Measurements from ENCODE around the gene APOLD1. TPM values are rescaled to one million over a fixed set of nuclear protein-coding genes. Genes with fewer than 3 reads are reported as not detected.
"Not testable (repeated sequence)": the region's sequence is repeated elsewhere in the genome, so short reads cannot be mapped to it uniquely, and the experiment has no call there.

APOLD1 gene
- total RNA-seq = 10.5 and 11.1 TPM in 2 replicates
- long read RNA-seq, partial matches to known transcripts = 4 of 35 reads
- long read RNA-seq, other reads (novel, unspliced or antisense) = 31 of 35 reads

GRCh38 chr12:12784911-12785814, at the start of gene APOLD1:
TSS of gene APOLD1 (plus strand) at chr12:12785659. CDS start at chr12:12785692, 33 bp downstream.
- peak within 1 kb of the TSS; percentile 72 for H3K4me3 Mint-ChIP-seq (ENCODE audit: unreplicated experiment)
- H3K9me3 Mint-ChIP-seq (ENCODE audit: unreplicated experiment) = no peaks in the 10 kb centered on the region
- H3K36me3 Mint-ChIP-seq (ENCODE audit: unreplicated experiment) = no peaks in the 10 kb centered on the region
- TF ChIP-seq CTCF (IDR thresholded peaks at IDR 0.05) = no peak
- no peaks in the 10 kb centered on the region for H3K27me3 Mint-ChIP-seq (ENCODE audit: unreplicated experiment)
- peak; percentile 88 for DNase-seq (ENCODE audit: extremely low spot score, unreplicated experiment)
- peaks cover 45% of the 10 kb centered on the region for H3K4me1 Mint-ChIP-seq (ENCODE audit: unreplicated experiment)
- H3K27ac Mint-ChIP-seq (ENCODE audit: unreplicated experiment) = peak within 1 kb of the TSS; percentile 99

GRCh38 chr12:12736759-12737676, 48.4 kb upstream of the APOLD1 start:
- H3K4me3 Mint-ChIP-seq (ENCODE audit: unreplicated experiment) = no peak overlapping the region
- H3K9me3 Mint-ChIP-seq (ENCODE audit: unreplicated experiment) = no peaks in the 10 kb centered on the region
- H3K27me3 Mint-ChIP-seq (ENCODE audit: unreplicated experiment) = no peaks in the 10 kb centered on the region
- H3K4me1 Mint-ChIP-seq (ENCODE audit: unreplicated experiment) = peaks cover 58% of the 10 kb centered on the region
- peak overlapping the region; percentile 86 for H3K27ac Mint-ChIP-seq (ENCODE audit: unreplicated experiment)
- no peaks in the 10 kb centered on the region for H3K36me3 Mint-ChIP-seq (ENCODE audit: unreplicated experiment)
- peak; percentile 70 for TF ChIP-seq CTCF (IDR thresholded peaks at IDR 0.05)
- no peak for DNase-seq (ENCODE audit: extremely low spot score, unreplicated experiment)

GRCh38 chr12:12738152-12738551, 47.3 kb upstream of the APOLD1 start:
- H3K4me1 Mint-ChIP-seq (ENCODE audit: unreplicated experiment) = peaks cover 59% of the 10 kb centered on the region
- H3K27me3 Mint-ChIP-seq (ENCODE audit: unreplicated experiment); H3K36me3 Mint-ChIP-seq (ENCODE audit: unreplicated experiment); DNase-seq (ENCODE audit: extremely low spot score, unreplicated experiment); H3K27ac Mint-ChIP-seq (ENCODE audit: unreplicated experiment); H3K4me3 Mint-ChIP-seq (ENCODE audit: unreplicated experiment); H3K9me3 Mint-ChIP-seq (ENCODE audit: unreplicated experiment): not testable (repeated sequence)

- peaks cover 40% of the 10 kb centered on the region for H3K4me1 Mint-ChIP-seq (ENCODE audit: unreplicated experiment)
- H3K27me3 Mint-ChIP-seq (ENCODE audit: unreplicated experiment) = no peaks in the 10 kb centered on the region
- no peak for DNase-seq (ENCODE audit: extremely low spot score, unreplicated experiment)
- peak overlapping the region; percentile 49 for H3K4me3 Mint-ChIP-seq (ENCODE audit: unreplicated experiment)
- peaks cover 3% of the 10 kb centered on the region for H3K36me3 Mint-ChIP-seq (ENCODE audit: unreplicated experiment)
- H3K9me3 Mint-ChIP-seq (ENCODE audit: unreplicated experiment) = no peaks in the 10 kb centered on the region
- H3K27ac Mint-ChIP-seq (ENCODE audit: unreplicated experiment) = peak overlapping the region; percentile 89
- no peak for TF ChIP-seq CTCF (IDR thresholded peaks at IDR 0.05)
Measured at GRCh38 chr12:12741660-12742059, 43.8 kb upstream of the APOLD1 start.

- H3K4me3 Mint-ChIP-seq (ENCODE audit: unreplicated experiment) = no peak overlapping the region
- TF ChIP-seq CTCF (IDR thresholded peaks at IDR 0.05) = no peak
- H3K27ac Mint-ChIP-seq (ENCODE audit: unreplicated experiment) = peak overlapping the region; percentile 56
- no peak for DNase-seq (ENCODE audit: extremely low spot score, unreplicated experiment)
- no peaks in the 10 kb centered on the region for H3K9me3 Mint-ChIP-seq (ENCODE audit: unreplicated experiment)
- peaks cover 37% of the 10 kb centered on the region for H3K4me1 Mint-ChIP-seq (ENCODE audit: unreplicated experiment)
- peaks cover 8% of the 10 kb centered on the region for H3K36me3 Mint-ChIP-seq (ENCODE audit: unreplicated experiment)
- H3K27me3 Mint-ChIP-seq (ENCODE audit: unreplicated experiment) = no peaks in the 10 kb centered on the region
Measured at GRCh38 chr12:12744546-12745305, 40.7 kb upstream of the APOLD1 start.

Data from osteocyte (in vitro differentiated cells).